ENCODE data around the gene THYN1.
A peak's percentile ranks its signal among the peaks of the same experiment; 100 is the strongest.

THYN1 gene

GRCh38 chr11:134207538-134208239 is 45.5 kb downstream of the THYN1 start:
- peak; percentile 52 for DNase-seq

- no peak for DNase-seq
These were observed 47.0 kb downstream of the THYN1 start for GRCh38 chr11:134206185-134206584.

GRCh38 chr11:134205729-134206128 is 47.4 kb downstream of the THYN1 start:
- DNase-seq, result no peak

GRCh38 chr11:134202661-134203060 is 50.5 kb downstream of the THYN1 start:
- no peak for DNase-seq

- DNase-seq, result no peak
These were observed 52.5 kb downstream of the THYN1 start for GRCh38 chr11:134200688-134201087.

- no peak for DNase-seq
These were observed 53.6 kb downstream of the THYN1 start for GRCh38 chr11:134199531-134199930.

Data from activated CD4-positive, alpha-beta T cell treated with anti-CD3 and anti-CD28 coated beads for 1 hour (primary cell).